Panc1 (cell line): ENCODE measurements around the gene GUK1.

Source experiments
- CTCF ChIP-seq: fragments of 450-650 bp; IDR thresholded peaks from 2 replicates; pipeline ENCODE4 v1.5.1; 2017; ENCODE audit warnings: mild to moderate bottlenecking
- POLR2AphosphoS5 ChIP-seq: IDR thresholded peaks from 2 replicates; pipeline ENCODE4 v1.6.1; 2012; ENCODE audit warnings: mild to moderate bottlenecking, low read depth, low read length, moderate library complexity

GRCh38 chr1:228180959-228181644 lies 41.0 kb downstream of the GUK1 start:
- TF ChIP-seq CTCF (no peak), POLR2AphosphoS5 (no peak)
